Measurements from ENCODE around the gene ACTR6. TPM values are rescaled to one million over a fixed set of nuclear protein-coding genes. Genes with fewer than 3 reads are reported as not detected.

The ACTR6 gene
- total and polyA plus RNA-seq, 2 donors (not counting 1 experiment from before 2014, with no cell fraction given), result 16.5 to 34.3 TPM

GRCh38 chr12:100207311-100207710 is 6.7 kb downstream of the ACTR6 start:
- Histone ChIP-seq H3K9me3 (ENCODE audit: control insufficient read depth, insufficient read depth, low read depth, low read length) (no peaks in the 10 kb centered on the region), H3K27me3 (ENCODE audit: control insufficient read depth, insufficient read depth, low read length) (no peaks in the 10 kb centered on the region), H3K36me3 (ENCODE audit: control insufficient read depth, insufficient read depth, low read length) (peaks cover 3% of the 10 kb centered on the region), H3K79me2 (ENCODE audit: control insufficient read depth, insufficient read depth, low read length) (peaks cover 7% of the 10 kb centered on the region), H3K4me2 (ENCODE audit: extremely low read depth, insufficient read depth, low read length) (no peak overlapping the region), H3K9ac (ENCODE audit: insufficient read depth, low read length) (no peak overlapping the region), H3K4me3 (replicated peaks in 1 of 4; ENCODE audit: control extremely low read depth in 1 of 4, insufficient read depth in 1 of 4, low read depth in 3 of 4, low read length in 4 of 4) (no peak overlapping the region), H3K4me1 (ENCODE audit: control insufficient read depth, extremely low read depth, insufficient read depth, low read length) (no peaks in the 10 kb centered on the region), H3K27ac (ENCODE audit: insufficient read depth, low read length) (no peak overlapping the region), H2AFZ (ENCODE audit: low read length) (no peak overlapping the region), H4K20me1 (ENCODE audit: control insufficient read depth, extremely low read depth, insufficient read depth, low read length) (no peaks in the 10 kb centered on the region)
- no peak for DNase-seq (ENCODE audit: low read depth in 2 of 2)
- TF ChIP-seq EZH2 (IDR thresholded peaks at IDR 0.05; ENCODE audit: low read length, missing control alignments), result no peak
- TF ChIP-seq CTCF (conservative IDR thresholded peaks at IDR 0.05 in 1 of 2, IDR thresholded peaks at IDR 0.05 in 1 of 2; ENCODE audit: low read depth in 1 of 2, low read length in 2 of 2), result no peak

- no peak for TF ChIP-seq EZH2 (IDR thresholded peaks at IDR 0.05; ENCODE audit: low read length, missing control alignments)
- TF ChIP-seq CTCF (conservative IDR thresholded peaks at IDR 0.05 in 1 of 2, IDR thresholded peaks at IDR 0.05 in 1 of 2; ENCODE audit: low read depth in 1 of 2, low read length in 2 of 2), result no peak
- Histone ChIP-seq H3K9ac (ENCODE audit: insufficient read depth, low read length) (no peak overlapping the region), H3K4me1 (ENCODE audit: control insufficient read depth, extremely low read depth, insufficient read depth, low read length) (no peaks in the 10 kb centered on the region), H2AFZ (ENCODE audit: low read length) (no peak overlapping the region), H3K4me2 (ENCODE audit: extremely low read depth, insufficient read depth, low read length) (no peak overlapping the region), H3K36me3 (ENCODE audit: control insufficient read depth, insufficient read depth, low read length) (peaks cover 3% of the 10 kb centered on the region), H3K79me2 (ENCODE audit: control insufficient read depth, insufficient read depth, low read length) (no peaks in the 10 kb centered on the region), H3K9me3 (ENCODE audit: control insufficient read depth, insufficient read depth, low read depth, low read length) (no peaks in the 10 kb centered on the region), H4K20me1 (ENCODE audit: control insufficient read depth, extremely low read depth, insufficient read depth, low read length) (no peaks in the 10 kb centered on the region), H3K27ac (ENCODE audit: insufficient read depth, low read length) (no peak overlapping the region), H3K4me3 (replicated peaks in 1 of 4; ENCODE audit: control extremely low read depth in 1 of 4, insufficient read depth in 1 of 4, low read depth in 3 of 4, low read length in 4 of 4) (no peak overlapping the region), H3K27me3 (ENCODE audit: control insufficient read depth, insufficient read depth, low read length) (no peaks in the 10 kb centered on the region)
- DNase-seq (ENCODE audit: low read depth in 2 of 2), result no peak
These were observed 8.2 kb downstream of the ACTR6 start for GRCh38 chr12:100208834-100209233.

DNA sequence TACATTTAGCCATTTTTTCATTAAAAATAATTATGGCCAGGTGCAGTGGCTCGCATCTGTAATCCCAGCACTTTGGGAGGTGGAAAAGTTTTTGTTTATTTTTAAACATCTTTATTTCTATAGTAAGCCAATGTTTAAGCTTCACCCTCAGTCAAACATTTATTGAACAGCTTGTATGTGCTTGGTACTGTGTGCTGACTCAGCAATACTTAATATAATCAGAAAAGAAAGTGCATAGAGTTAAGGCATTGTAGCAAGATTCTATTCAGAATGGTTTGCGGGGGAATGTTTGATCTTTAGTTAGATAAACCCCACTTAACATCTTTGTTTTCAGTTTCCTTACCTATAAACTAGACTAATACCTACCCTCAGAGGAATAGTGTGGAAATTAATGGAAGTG is 11.1 kb downstream of the ACTR6 start:
- H4K20me1 ChIP-seq (ENCODE audit: control insufficient read depth, extremely low read depth, insufficient read depth, low read length), result no peaks in the 10 kb centered on the region
- H3K27ac ChIP-seq (ENCODE audit: insufficient read depth, low read length), result no peak overlapping the region
- H3K79me2 ChIP-seq (ENCODE audit: control insufficient read depth, insufficient read depth, low read length), result no peaks in the 10 kb centered on the region
- H3K4me1 ChIP-seq (ENCODE audit: control insufficient read depth, extremely low read depth, insufficient read depth, low read length), result no peaks in the 10 kb centered on the region
- H3K36me3 ChIP-seq (ENCODE audit: control insufficient read depth, insufficient read depth, low read length), result peaks cover 3% of the 10 kb centered on the region
- H3K4me3 ChIP-seq (replicated peaks in 1 of 4; ENCODE audit: control extremely low read depth in 1 of 4, insufficient read depth in 1 of 4, low read depth in 3 of 4, low read length in 4 of 4), result no peak overlapping the region
- no peak for TF ChIP-seq CTCF (conservative IDR thresholded peaks at IDR 0.05 in 1 of 2, IDR thresholded peaks at IDR 0.05 in 1 of 2; ENCODE audit: low read depth in 1 of 2, low read length in 2 of 2)
- TF ChIP-seq EZH2 (IDR thresholded peaks at IDR 0.05; ENCODE audit: low read length, missing control alignments), result no peak
- no peaks in the 10 kb centered on the region for H3K27me3 ChIP-seq (ENCODE audit: control insufficient read depth, insufficient read depth, low read length)
- no peak overlapping the region for H3K4me2 ChIP-seq (ENCODE audit: extremely low read depth, insufficient read depth, low read length)
- H3K9ac ChIP-seq (ENCODE audit: insufficient read depth, low read length), result no peak overlapping the region
- H2AFZ ChIP-seq (ENCODE audit: low read length), result no peak overlapping the region
- H3K9me3 ChIP-seq (ENCODE audit: control insufficient read depth, insufficient read depth, low read depth, low read length), result no peaks in the 10 kb centered on the region
- DNase-seq (ENCODE audit: low read depth in 2 of 2), result no peak
